ENCODE measurements around the gene CMTR1.
"Not testable (repeated sequence)": the region's sequence is repeated elsewhere in the genome, so short reads cannot be mapped to it uniquely, and the experiment has no call there.

CMTR1 gene

GRCh38 chr6:37432916-37433656, at the start of gene CMTR1:
CMTR1 (plus strand) TSS chr6:37433221; CDS start chr6:37435630, 2,409 bp downstream.
- DNase-seq (ENCODE audit: low read depth) = peak; percentile 87

- DNase-seq (ENCODE audit: low read depth) = no peak
These were observed 44.4 kb upstream of the CMTR1 start for GRCh38 chr6:37388578-37388977.

- no peak for DNase-seq (ENCODE audit: low read depth)
These were observed 43.2 kb upstream of the CMTR1 start for GRCh38 chr6:37389857-37390256.

GRCh38 chr6:37391120-37391519, 41.9 kb upstream of the CMTR1 start:
- DNase-seq (ENCODE audit: low read depth) = no peak

GRCh38 chr6:37392821-37393220, 40.2 kb upstream of the CMTR1 start:
- no peak for DNase-seq (ENCODE audit: low read depth)

GRCh38 chr6:37393381-37393929, 39.6 kb upstream of the CMTR1 start:
- no peak for DNase-seq (ENCODE audit: low read depth)

- no peak for DNase-seq (ENCODE audit: low read depth)
These were observed 36.3 kb upstream of the CMTR1 start for GRCh38 chr6:37396571-37397180.

- DNase-seq (ENCODE audit: low read depth) = no peak
These were observed 33.9 kb upstream of the CMTR1 start for GRCh38 chr6:37399131-37399530.

GRCh38 chr6:37399795-37400490, 33.1 kb upstream of the CMTR1 start:
- no peak for DNase-seq (ENCODE audit: low read depth)

- DNase-seq (ENCODE audit: low read depth) = not testable (repeated sequence)
These were observed 31.4 kb upstream of the CMTR1 start for GRCh38 chr6:37401658-37402057.

- DNase-seq (ENCODE audit: low read depth) = no peak
These were observed 26.2 kb upstream of the CMTR1 start for GRCh38 chr6:37406726-37407341.

GRCh38 chr6:37407948-37408347, 25.1 kb upstream of the CMTR1 start:
- no peak for DNase-seq (ENCODE audit: low read depth)

- DNase-seq (ENCODE audit: low read depth) = no peak
These were observed 23.5 kb upstream of the CMTR1 start for GRCh38 chr6:37409501-37409900.

- no peak for DNase-seq (ENCODE audit: low read depth)
These were observed 15.6 kb upstream of the CMTR1 start for GRCh38 chr6:37417393-37417792.

- DNase-seq (ENCODE audit: low read depth) = no peak
These were observed 14.3 kb upstream of the CMTR1 start for GRCh38 chr6:37418722-37419121.

- no peak for DNase-seq (ENCODE audit: low read depth)
These were observed 6.7 kb upstream of the CMTR1 start for GRCh38 chr6:37426058-37426944.

- DNase-seq (ENCODE audit: low read depth) = no peak
These were observed 6.0 kb upstream of the CMTR1 start for GRCh38 chr6:37426945-37427510.

- DNase-seq (ENCODE audit: low read depth) = no peak
These were observed 3.7 kb upstream of the CMTR1 start for GRCh38 chr6:37429352-37429750.

GRCh38 chr6:37432590-37432915, 468 bp upstream of the CMTR1 start:
- no peak for DNase-seq (ENCODE audit: low read depth)

- DNase-seq (ENCODE audit: low read depth) = no peak
These were observed 743 bp downstream of the CMTR1 start for GRCh38 chr6:37433657-37434271.

GRCh38 chr6:37435373-37435772, 2.4 kb downstream of the CMTR1 start:
- no peak for DNase-seq (ENCODE audit: low read depth)
